NCI-H128 (cell line): Measurements from ENCODE around the gene RFX1.
"Not testable (repeated sequence)": the region's sequence is repeated elsewhere in the genome, so short reads cannot be mapped to it uniquely, and the experiment has no call there.

ENCODE experiments used
- DNase-seq: peaks from one replicate; lab custom pipeline; 2025; ENCODE audit not compliant: unreplicated experiment; lab: John Stamatoyannopoulos, UW

Gene RFX1

GRCh38 chr19:14006085-14006765 lies at the start of gene RFX1:
Gene RFX1 (minus strand): TSS chr19:14006320. CDS start chr19:13993843, 12,477 bp downstream.
- peak; percentile 99 for DNase-seq

GRCh38 chr19:14055396-14055795 lies 49.3 kb upstream of the RFX1 start:
- no peak for DNase-seq

- DNase-seq: no peak
Measured at GRCh38 chr19:14054721-14055120, 48.6 kb upstream of the RFX1 start.

GRCh38 chr19:14054099-14054498 lies 48.0 kb upstream of the RFX1 start:
- no peak for DNase-seq

- DNase-seq: no peak
Measured at GRCh38 chr19:14053500-14053899, 47.4 kb upstream of the RFX1 start.

GRCh38 chr19:14053032-14053431 lies 46.9 kb upstream of the RFX1 start:
- DNase-seq: no peak

GRCh38 chr19:14052470-14052869 lies 46.4 kb upstream of the RFX1 start:
- DNase-seq: no peak

- DNase-seq: no peak
Measured at GRCh38 chr19:14051980-14052379, 45.9 kb upstream of the RFX1 start.

- DNase-seq: not testable (repeated sequence)
Measured at GRCh38 chr19:14050961-14051360, 44.8 kb upstream of the RFX1 start.

- DNase-seq: no peak
Measured at GRCh38 chr19:14050512-14050911, 44.4 kb upstream of the RFX1 start.

GRCh38 chr19:14048443-14049153 lies 42.5 kb upstream of the RFX1 start:
- no peak for DNase-seq

- not testable (repeated sequence) for DNase-seq
Measured at GRCh38 chr19:14047866-14048265, 41.7 kb upstream of the RFX1 start.

GRCh38 chr19:14042659-14043608 lies 36.8 kb upstream of the RFX1 start:
- DNase-seq: not testable (repeated sequence)

- DNase-seq: no peak
Measured at GRCh38 chr19:14039181-14039580, 33.1 kb upstream of the RFX1 start.

GRCh38 chr19:14035706-14036105 lies 29.6 kb upstream of the RFX1 start:
- no peak for DNase-seq

GRCh38 chr19:14035159-14035558 lies 29.0 kb upstream of the RFX1 start:
- not testable (repeated sequence) for DNase-seq

GRCh38 chr19:14033946-14034345 lies 27.8 kb upstream of the RFX1 start:
- no peak for DNase-seq

GRCh38 chr19:14031719-14032480 lies 25.8 kb upstream of the RFX1 start, which contains the start of gene IL27RA:
Gene IL27RA (plus strand): TSS chr19:14031762. CDS start chr19:14031873, 111 bp downstream.
- DNase-seq: peak; percentile 18

- no peak for DNase-seq
Measured at GRCh38 chr19:14030997-14031718, 25.0 kb upstream of the RFX1 start.

- DNase-seq: no peak
Measured at GRCh38 chr19:14028901-14029300, 22.8 kb upstream of the RFX1 start.
